GM23248 (cell line): ENCODE results near the gene RPL15. TPM values are rescaled to one million over a fixed set of nuclear protein-coding genes. Genes with fewer than 3 reads are reported as not detected.
A peak's percentile ranks its signal among the peaks of the same experiment; 100 is the strongest.

Experiments
- DNase-seq: peaks from one replicate; pipeline ENCODE4 v3.0.0-alpha.2; 2015
- H2AFZ ChIP-seq: fragments of 200-600 bp; sonication (generic); 2 replicates; pipeline ENCODE4 v1.6.1; 2016; ENCODE audit warnings: antibody characterized with exemption
- H3F3A ChIP-seq: fragments of 200-600 bp; sonication (generic); 2 replicates; pipeline ENCODE4 v1.6.1; 2016; ENCODE audit warnings: mild to moderate bottlenecking, antibody characterized with exemption, mixed run types; ENCODE audit not compliant: insufficient read depth
- H3K27ac ChIP-seq: fragments of 200-600 bp; sonication (generic); 2 replicates; pipeline ENCODE4 v1.5.1; 2016; ENCODE audit warnings: mild to moderate bottlenecking
- H3K27me3 ChIP-seq: fragments of 200-600 bp; sonication (generic); replicated peaks from 2 replicates; pipeline ENCODE4 v1.6.1; 2016; ENCODE audit warnings: mild to moderate bottlenecking; ENCODE audit not compliant: insufficient read depth
- H3K36me3 ChIP-seq: fragments of 200-600 bp; sonication (generic); 2 replicates; pipeline ENCODE4 v1.6.1; 2016; ENCODE audit warnings: low read depth, mild to moderate bottlenecking
- H3K4me1 ChIP-seq: fragments of 200-600 bp; sonication (generic); 2 replicates; pipeline ENCODE4 v1.6.1; 2016; ENCODE audit warnings: mild to moderate bottlenecking; ENCODE audit not compliant: insufficient read depth
- H3K4me2 ChIP-seq: fragments of 200-600 bp; sonication (generic); one replicate; pipeline ENCODE4 v1.6.1; 2016; ENCODE audit warnings: mild to moderate bottlenecking; ENCODE audit not compliant: unreplicated experiment
- H3K4me3 ChIP-seq: fragments of 200-600 bp; sonication (generic); 2 replicates; pipeline ENCODE4 v1.5.1; 2016; ENCODE audit warnings: mild to moderate bottlenecking
- H3K79me2 ChIP-seq: fragments of 200-600 bp; sonication (generic); 2 replicates; pipeline ENCODE4 v1.6.1; 2016; ENCODE audit warnings: mild to moderate bottlenecking; ENCODE audit not compliant: insufficient read depth
- H3K9ac ChIP-seq: fragments of 200-600 bp; sonication (generic); 2 replicates; pipeline ENCODE4 v1.6.1; 2016; ENCODE audit warnings: mild to moderate bottlenecking
- H3K9me2 ChIP-seq: fragments of 200-600 bp; sonication (generic); 2 replicates; pipeline ENCODE4 v1.6.1; 2016; ENCODE audit warnings: mixed run types, mild to moderate bottlenecking, moderate library complexity; ENCODE audit not compliant: insufficient read depth
- H3K9me3 ChIP-seq: fragments of 200-600 bp; sonication (generic); one replicate; pipeline ENCODE4 v1.6.1; 2017; ENCODE audit warnings: low read depth
- H4K20me1 ChIP-seq: fragments of 200-600 bp; sonication (generic); 2 replicates; pipeline ENCODE4 v1.6.0; 2016; ENCODE audit not compliant: insufficient read depth
- EZH2 ChIP-seq: fragments of 200-600 bp; sonication (generic); IDR thresholded peaks from 2 replicates; pipeline ENCODE4 v1.6.1; 2018; ENCODE audit warnings: antibody characterized with exemption, mild to moderate bottlenecking; ENCODE audit not compliant: insufficient read depth, poor library complexity, severe bottlenecking
- EZH2phosphoT487 ChIP-seq: fragments of 200-600 bp; sonication (generic); IDR thresholded peaks from 2 replicates; pipeline ENCODE4 v1.6.1; 2018; ENCODE audit warnings: antibody characterized with exemption, moderate library complexity, mild to moderate bottlenecking, low read depth; ENCODE audit not compliant: insufficient read depth
- whole genome bisulfite sequencing, 2 experiments: methylation state at CpG; one replicate each; pipeline ENCODE4 v1.1.6; 2015 to 2017; ENCODE audit warnings: low lambda C conversion rate in 2 of 2, low coverage in 1 of 2; ENCODE audit errors: missing lambda C conversion rate in 2 of 2; 5-methylcytosine and 5-hydroxymethylcytosine counted together
- in situ Hi-C: fragments of 300-500 bp; cut with MboI; formaldehyde crosslinking; loops from 2 replicates; pipeline ENCODE4 v1.15.0; 2020
- polyA plus RNA-seq: library from polyadenylated mRNA; unstranded; fragments of >200 nt; fragmentation: Nextera tagmentation; extraction: Ambion mirVana; gene quantifications from 2 replicates; pipeline ENCODE4 v1.2.1, GENCODE V29; 2016
- total RNA-seq: library from RNA; depleted of rRNA; stranded (reverse); fragments of >200 nt; shearing (Covaris generic); gene quantifications from 2 replicates; pipeline ENCODE4 v1.2.3, GENCODE V29; 2014

RPL15 gene
- total and polyA plus RNA-seq, 2 experiments from 2014 or later, result 1,685 to 2,236 TPM

DNA sequence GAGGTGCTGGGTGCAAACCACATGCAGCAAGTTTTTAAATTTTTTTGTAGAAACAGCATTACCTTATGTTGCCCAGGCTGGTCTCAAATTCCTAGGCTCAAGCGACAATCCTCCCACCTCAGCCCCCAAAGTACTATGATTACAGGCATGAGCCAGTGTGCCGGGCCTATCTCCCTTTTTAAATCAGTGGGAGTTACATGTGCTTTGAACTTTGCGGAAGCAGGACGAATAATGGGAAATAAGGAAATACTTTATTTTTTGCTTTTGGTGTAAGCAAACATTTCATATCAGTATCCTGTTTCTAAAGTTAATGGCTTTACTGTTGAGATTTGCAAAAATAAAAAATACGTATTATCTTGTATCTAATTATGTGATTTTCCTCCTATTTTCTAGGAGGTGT, 37.2 kb downstream of the RPL15 start:
- no peak overlapping the region for H3K9ac ChIP-seq
- no peak overlapping the region for H3K4me2 ChIP-seq
- H4K20me1 ChIP-seq, result peaks cover 36% of the 10 kb centered on the region
- WGBS, 2 experiments, result 99% methylated on average over 5 of the region's 5 CpGs
- H3K79me2 ChIP-seq, result peaks cover 89% of the 10 kb centered on the region
- no peaks in the 10 kb centered on the region for H3K9me3 ChIP-seq
- peaks cover 11% of the 10 kb centered on the region; the same call in 1 of the 2 replicates for H3F3A ChIP-seq
- peaks cover 13% of the 10 kb centered on the region; the same call in 1 of the 2 replicates for H3K36me3 ChIP-seq
- H3K4me1 ChIP-seq, result peaks cover 10% of the 10 kb centered on the region
- H3K4me3 ChIP-seq, result no peak overlapping the region
- no peaks in the 10 kb centered on the region for H3K27me3 ChIP-seq
- DNase-seq, result no peak
- H2AFZ ChIP-seq, result no peak overlapping the region
- in situ Hi-C loops, result no loop called here
- no peak for TF ChIP-seq EZH2
- no peak for TF ChIP-seq EZH2phosphoT487
- H3K9me2 ChIP-seq, result no peaks in the 10 kb centered on the region
- H3K27ac ChIP-seq, result no peak overlapping the region

DNA sequence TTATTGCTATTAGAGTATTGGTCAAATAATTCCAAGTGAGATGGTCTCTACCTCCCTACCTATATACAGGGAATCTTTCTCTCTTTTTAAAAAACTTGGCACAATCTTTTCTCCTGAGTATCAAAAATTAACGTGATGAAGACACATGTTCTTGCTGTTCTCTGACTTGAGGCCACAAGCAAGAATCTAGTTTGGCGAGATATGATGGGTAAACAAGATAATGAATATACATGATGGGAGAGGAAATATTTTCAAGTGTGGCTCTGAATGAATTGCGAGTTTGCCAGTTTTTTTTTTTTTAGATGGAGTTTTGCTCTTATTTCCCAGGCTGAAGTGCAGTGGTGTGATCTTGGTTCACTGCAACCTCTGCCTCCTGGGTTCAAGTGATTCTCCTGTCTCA, 39.8 kb downstream of the RPL15 start:
- in situ Hi-C loops, result no loop called here
- no peak overlapping the region for H3K4me2 ChIP-seq
- H3K27me3 ChIP-seq, result no peaks in the 10 kb centered on the region
- DNase-seq, result no peak
- 85 to 88% methylated on average over 3 of the region's 3 CpGs for WGBS, 2 experiments
- peaks cover 23% of the 10 kb centered on the region for H4K20me1 ChIP-seq
- H3F3A ChIP-seq, result peaks cover 18% of the 10 kb centered on the region
- H3K36me3 ChIP-seq, result peaks cover 16% of the 10 kb centered on the region; the same call in 1 of the 2 replicates
- H3K9me3 ChIP-seq, result no peaks in the 10 kb centered on the region
- H3K9me2 ChIP-seq, result no peaks in the 10 kb centered on the region
- H3K79me2 ChIP-seq, result peaks cover 64% of the 10 kb centered on the region
- TF ChIP-seq EZH2phosphoT487, result no peak
- TF ChIP-seq EZH2, result no peak
- H3K4me1 ChIP-seq, result peaks cover 15% of the 10 kb centered on the region
- no peak overlapping the region for H3K9ac ChIP-seq
- H2AFZ ChIP-seq, result no peak overlapping the region
- no peak overlapping the region for H3K27ac ChIP-seq
- no peak overlapping the region for H3K4me3 ChIP-seq

DNA sequence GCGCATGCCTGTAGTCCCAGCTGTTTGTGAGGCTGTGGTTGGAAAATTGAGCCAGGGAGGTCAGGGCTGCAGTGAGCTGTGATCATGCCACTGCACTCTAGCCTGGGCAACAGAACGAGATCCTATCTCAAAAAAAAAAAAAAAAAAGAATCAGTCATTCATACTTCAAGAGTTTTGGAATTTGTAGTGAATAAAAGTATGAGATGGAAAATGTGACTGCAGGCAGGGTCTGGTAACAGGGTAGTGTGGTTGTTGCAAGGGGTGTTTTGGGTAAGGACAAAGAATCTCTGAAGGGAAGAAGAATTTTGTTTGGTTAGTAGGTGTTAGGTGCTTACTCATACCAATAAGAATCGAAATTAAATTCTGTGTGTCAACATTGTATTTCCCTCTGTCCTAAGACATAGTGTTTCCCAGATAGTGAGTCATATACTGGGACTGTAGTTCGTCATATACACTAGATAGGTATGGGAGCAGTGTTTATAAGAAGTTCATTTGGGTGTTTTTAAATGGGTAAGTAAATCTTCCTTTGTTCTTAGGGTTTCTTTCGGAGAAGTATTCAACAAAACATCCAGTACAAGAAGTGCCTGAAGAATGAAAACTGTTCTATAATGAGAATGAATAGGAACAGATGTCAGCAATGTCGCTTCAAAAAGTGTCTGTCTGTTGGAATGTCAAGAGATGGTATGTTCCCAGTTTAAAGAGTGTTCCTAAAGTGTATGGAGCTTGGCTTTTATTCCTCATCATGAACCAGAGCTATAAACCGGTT, 42.4 kb downstream of the RPL15 start:
- H3K9ac ChIP-seq, result peak overlapping the region; percentile 40

DNA sequence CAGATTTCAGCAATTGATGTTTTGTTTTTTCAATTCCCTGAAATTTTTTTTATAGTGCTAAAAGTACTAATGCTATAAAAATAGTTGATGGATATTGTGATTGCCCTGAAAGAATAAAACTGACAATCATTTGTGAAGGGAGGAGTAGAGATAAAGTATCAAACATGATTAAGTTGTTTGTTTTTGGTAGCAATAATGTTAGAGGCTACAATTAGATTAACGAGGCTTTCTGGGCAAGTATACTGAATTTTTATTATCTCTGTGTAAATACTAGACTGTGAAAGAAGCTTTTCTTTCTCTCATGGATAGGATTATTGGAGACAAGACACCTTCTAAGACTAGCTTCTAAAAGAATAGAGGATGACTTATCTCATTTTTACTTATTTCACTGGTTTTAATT, 43.7 kb downstream of the RPL15 start:
- H2AFZ ChIP-seq, result no peak overlapping the region
- TF ChIP-seq EZH2, result no peak
- TF ChIP-seq EZH2phosphoT487, result no peak
- H3K79me2 ChIP-seq, result peaks cover 34% of the 10 kb centered on the region
- no peaks in the 10 kb centered on the region for H3K27me3 ChIP-seq
- H3K4me1 ChIP-seq, result peaks cover 27% of the 10 kb centered on the region
- H3K36me3 ChIP-seq, result peaks cover 23% of the 10 kb centered on the region
- peaks cover 8% of the 10 kb centered on the region; the same call in 1 of the 2 replicates for H4K20me1 ChIP-seq
- no peak overlapping the region for H3K4me2 ChIP-seq
- WGBS, 2 experiments, result 88 to 89% methylated on average over 1 of the region's 1 CpG
- no peak overlapping the region for H3K4me3 ChIP-seq
- H3K27ac ChIP-seq, result no peak overlapping the region
- peaks cover 37% of the 10 kb centered on the region for H3F3A ChIP-seq
- no peak overlapping the region for H3K9ac ChIP-seq
- H3K9me3 ChIP-seq, result no peaks in the 10 kb centered on the region
- in situ Hi-C loops, result no loop called here
- no peaks in the 10 kb centered on the region for H3K9me2 ChIP-seq
- DNase-seq, result no peak

More for the DNA sequence above, 42.4 kb downstream of the RPL15 start:
- no peak overlapping the region for H3K4me3 ChIP-seq
- H4K20me1 ChIP-seq, result peaks cover 16% of the 10 kb centered on the region
- in situ Hi-C loops, result no loop called here
- peaks cover 25% of the 10 kb centered on the region for H3K36me3 ChIP-seq
- H3K79me2 ChIP-seq, result peaks cover 40% of the 10 kb centered on the region
- TF ChIP-seq EZH2phosphoT487, result no peak
- TF ChIP-seq EZH2, result no peak
- peaks cover 27% of the 10 kb centered on the region for H3K4me1 ChIP-seq
- H3K27ac ChIP-seq, result peak overlapping the region; percentile 79
- peaks cover 31% of the 10 kb centered on the region for H3F3A ChIP-seq
- no peaks in the 10 kb centered on the region for H3K9me2 ChIP-seq
- H3K9me3 ChIP-seq, result no peaks in the 10 kb centered on the region
- peak overlapping the region; percentile 59 for H3K4me2 ChIP-seq
- DNase-seq, result peak; percentile 89
- 25 to 27% methylated on average over 6 to 7 of the region's 7 CpGs for WGBS, 2 experiments
- no peaks in the 10 kb centered on the region for H3K27me3 ChIP-seq
- no peak overlapping the region for H2AFZ ChIP-seq
